Activated CD8-positive, alpha-beta memory T cell treated with anti-CD3 and anti-CD28 coated beads for 4 hours (primary cell): ENCODE results near the gene DPYSL3.

ENCODE experiments used
- DNase-seq, 2 donors: peaks; one replicate each; pipeline ENCODE4 v3.0.0-alpha.2; 2020; ENCODE audit warnings: low read depth in 2 of 2

DPYSL3 gene

DNA sequence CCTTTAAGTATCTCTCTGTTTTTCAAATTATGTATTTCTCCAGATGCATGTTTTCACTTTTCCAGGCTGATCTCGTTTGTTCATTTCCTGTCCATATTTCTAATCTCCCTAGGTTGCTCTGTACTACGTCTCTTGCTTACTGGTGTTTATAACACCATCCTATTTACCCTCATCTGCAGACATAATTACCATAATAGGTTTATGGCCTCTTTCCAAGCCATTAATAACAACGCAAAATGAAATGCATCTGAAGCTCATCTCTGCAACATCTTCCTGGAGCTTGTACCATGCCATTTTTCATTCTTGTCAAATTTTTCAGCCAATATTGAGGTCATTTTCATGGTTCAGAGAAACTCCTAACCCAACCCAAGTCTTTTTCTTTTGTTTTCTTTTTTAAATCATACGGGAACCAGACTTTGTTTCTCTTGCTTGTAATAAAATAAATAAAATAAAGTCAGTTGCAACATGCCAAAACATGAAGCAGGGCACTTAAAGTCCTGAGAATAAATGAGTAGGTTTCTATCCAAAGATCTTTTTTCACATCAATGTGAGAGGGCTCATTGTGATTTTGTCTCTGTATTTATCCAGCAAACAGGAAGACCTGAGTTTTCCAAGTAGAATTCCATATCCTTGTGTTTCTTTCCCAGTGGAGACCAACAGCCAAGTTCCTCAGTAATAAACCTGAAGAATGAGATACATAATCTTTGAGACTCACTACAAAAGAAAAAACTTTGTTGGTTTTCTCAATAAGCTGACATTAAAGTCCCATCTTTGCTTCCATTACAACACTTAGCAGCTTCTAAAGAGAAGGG is 37.0 kb downstream of the DPYSL3 start:
- no peak for DNase-seq

DNA sequence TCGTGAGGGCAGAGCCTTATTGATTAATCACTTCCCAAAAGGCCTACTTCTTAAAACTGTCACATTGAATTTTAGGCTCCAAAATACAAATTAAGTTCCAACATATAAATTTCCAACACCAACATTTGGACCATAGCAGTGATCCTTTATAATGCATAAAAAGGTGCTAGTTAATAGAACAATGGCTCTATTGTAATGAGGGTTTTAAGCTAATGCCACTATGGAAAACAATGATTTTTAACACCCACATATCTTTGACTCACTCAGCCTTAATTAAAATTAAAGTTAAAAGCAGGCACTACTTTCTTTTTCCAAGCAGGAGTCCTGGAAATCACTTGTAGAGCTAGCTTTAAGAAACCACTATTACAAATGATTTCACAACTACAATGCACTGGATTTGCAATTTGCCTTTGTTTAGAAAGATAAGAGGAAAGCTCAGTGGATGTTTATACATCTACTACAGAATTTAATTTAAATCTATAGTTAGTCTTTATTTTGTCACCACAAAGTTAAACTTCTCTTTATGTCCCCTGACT is 41.8 kb downstream of the DPYSL3 start:
- no peak for DNase-seq

DNA sequence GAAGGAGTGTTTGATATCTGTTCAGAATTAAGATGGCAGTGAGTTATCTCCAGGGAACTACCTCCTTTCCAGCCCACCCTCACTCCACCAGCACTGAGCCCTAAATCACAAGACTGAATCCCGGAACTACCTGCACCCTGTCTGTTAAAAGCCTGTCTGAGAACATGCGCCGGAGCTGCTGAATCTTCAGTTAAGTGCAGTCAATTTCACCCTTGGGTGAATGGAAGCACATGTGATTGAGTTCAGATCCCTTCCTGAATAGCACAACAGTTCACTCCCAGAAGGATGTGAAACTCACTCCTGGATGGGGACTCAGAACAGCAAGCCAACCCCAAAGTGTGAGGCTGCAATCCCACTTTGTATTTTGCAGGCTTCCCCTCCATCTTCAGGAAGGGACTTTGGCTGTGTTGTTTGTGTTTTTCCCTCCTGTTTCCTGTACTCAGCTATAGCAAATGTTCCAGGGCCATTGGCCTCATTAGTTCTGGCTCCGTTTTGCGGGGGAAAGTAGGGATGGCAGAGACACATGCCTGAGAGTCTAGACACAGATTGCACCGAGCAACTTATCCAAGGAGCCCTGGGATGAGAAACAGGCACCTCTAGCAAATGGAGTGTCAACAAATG is 43.4 kb downstream of the DPYSL3 start:
- no peak for DNase-seq

DNA sequence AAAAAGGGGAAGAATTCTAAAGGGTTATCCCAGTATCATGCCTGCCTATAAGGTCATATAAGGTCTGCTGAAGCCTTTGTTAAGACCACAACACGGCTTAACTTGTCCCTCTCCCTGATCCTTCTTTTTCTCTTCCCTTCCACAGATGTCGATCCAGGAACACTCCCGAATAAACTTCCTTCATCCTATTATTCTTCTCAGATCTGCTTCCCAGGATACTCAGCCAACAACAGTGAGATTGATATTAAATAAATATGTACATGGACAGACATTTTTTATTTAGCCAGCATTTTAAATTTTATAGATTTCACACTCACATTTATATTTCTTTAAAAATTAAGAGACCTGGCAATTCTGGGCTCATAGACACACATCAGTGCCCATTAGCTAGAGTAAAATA is 44.1 kb downstream of the DPYSL3 start:
- DNase-seq = no peak

DNA sequence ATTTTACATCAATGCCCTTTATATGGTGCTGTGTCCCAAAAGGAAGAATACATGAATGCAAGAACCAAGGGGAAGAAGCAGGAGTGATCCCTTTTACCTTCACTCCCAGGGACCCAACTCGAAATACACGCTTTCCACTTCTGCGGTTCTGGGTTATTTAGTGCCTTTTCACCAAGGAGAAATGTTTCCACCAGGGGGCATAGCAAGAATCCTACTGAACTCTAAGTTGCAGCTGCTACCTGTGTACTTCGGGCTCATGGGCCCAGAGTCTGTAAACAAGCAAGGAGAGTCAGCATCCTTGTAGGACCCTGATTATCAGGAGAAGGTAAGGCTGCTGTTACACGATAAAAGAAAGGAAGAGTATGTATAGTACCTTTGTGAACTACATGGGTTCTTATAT is 45.7 kb downstream of the DPYSL3 start:
- DNase-seq = no peak

DNA sequence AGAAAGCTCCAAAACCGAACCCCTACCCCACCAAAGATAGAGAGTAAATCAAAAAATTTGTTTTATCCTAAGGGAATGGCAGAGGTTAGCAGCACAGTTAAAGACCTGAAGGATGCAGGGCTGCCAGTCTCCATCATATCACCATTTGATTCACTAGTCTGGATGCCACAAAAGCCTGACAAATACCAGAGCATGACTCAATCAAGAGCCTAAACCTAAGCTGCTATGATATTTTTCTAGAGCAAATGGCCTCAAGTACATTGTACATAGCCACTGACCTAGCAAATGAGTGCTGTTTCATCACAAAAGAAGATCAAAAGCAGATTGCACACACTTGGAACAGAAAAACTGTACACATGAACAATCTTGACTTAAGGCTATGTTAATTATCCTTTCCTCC is 48.0 kb downstream of the DPYSL3 start:
- DNase-seq = no peak

DNA sequence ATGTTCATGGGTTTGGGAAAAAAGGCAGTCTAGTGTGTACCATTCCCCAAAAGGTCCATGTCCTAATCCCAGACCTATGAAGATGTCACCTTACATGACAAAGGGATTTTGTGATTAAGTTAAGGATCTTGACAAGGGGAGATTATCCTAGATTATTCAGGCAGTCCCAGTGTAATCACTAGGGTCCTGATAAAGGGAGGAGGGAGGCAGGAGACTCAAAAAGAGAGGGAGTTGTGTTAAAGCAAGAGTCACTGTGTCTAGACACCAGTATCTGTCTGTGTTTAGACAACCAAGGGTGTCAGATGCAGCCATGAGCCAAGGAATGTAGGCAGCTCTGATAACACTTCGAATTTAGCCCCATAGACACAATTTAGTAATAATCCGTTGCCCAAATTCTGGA is 49.5 kb downstream of the DPYSL3 start:
- DNase-seq = no peak

DNA sequence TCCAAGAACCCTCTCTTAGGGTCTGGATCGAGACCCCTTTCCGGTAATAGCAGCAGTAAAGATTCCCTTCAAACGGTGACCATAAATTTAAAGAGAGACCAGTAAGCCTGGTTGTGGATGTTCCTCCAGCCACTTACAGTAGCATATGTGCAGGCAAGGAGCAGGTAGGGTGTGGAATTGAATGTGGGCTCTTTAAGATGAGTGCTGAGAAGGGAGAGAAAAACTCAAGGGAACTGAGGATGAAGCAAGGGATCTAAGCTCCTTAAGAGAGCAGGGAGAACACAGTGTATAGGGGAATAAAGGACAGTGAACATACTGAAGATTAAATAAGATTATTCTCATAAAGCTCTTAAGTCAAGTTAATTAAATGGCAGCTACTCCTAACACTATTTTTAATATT is 51.3 kb downstream of the DPYSL3 start:
- no peak for DNase-seq

DNA sequence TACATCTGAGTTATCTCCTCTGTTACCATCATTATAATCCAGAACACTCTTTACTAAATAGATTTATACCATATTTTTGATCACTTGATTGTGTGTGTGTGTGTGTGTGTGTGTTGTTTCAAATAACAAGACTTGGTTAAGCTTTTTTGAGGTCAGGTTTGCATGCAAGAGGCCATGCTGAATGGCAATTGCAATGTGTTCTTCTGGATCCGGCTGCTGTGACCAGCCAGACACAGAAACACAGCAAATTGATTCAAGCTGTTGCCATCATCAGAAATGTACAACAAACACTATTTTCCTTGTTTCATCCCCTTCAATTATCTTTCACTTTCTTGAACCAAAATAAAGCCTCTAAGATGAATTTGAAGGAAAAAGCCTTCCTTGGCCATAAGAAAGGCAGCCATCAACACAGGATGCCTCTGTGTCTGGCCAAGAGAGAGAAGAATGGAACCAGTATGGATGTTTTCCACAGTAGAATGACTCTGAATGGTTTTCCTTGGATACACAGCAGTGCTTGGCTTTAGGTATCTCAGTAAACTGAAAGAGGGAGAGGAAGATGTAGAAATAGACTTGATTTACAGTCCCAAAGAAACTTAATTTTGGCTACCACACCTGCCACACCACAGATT is 53.9 kb downstream of the DPYSL3 start:
- DNase-seq = no peak

DNA sequence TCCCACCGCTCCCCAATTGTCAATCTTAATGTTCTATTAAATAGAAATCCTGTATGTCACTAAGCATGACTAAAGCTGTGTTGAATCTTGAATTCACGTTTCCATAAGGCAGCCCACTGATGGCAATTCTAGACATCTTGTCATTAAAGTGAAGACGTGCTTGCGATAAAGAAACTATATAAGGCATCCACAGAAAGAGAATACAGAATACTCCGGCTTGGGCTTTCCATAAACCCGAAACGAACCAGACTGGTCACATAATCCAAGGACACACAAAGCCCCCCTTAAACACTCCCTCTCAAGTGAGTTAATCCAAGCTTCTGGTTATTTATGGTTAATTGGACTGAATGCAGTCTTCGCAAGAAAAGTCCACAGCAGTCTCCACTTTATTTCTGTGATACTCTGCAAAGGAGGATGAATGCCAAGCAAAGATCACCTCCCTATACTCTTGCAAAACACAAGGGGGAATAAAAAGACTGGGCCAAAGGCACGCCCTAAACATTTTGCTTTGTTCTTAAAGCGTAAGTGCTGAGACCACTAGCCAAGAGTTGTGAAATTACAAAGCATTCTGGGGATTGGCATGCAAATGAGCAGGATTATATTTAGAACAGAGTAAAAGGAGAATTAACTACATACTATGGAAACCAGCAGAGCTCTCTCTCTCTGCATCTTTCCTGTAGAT is 54.7 kb downstream of the DPYSL3 start:
- no peak for DNase-seq

DNA sequence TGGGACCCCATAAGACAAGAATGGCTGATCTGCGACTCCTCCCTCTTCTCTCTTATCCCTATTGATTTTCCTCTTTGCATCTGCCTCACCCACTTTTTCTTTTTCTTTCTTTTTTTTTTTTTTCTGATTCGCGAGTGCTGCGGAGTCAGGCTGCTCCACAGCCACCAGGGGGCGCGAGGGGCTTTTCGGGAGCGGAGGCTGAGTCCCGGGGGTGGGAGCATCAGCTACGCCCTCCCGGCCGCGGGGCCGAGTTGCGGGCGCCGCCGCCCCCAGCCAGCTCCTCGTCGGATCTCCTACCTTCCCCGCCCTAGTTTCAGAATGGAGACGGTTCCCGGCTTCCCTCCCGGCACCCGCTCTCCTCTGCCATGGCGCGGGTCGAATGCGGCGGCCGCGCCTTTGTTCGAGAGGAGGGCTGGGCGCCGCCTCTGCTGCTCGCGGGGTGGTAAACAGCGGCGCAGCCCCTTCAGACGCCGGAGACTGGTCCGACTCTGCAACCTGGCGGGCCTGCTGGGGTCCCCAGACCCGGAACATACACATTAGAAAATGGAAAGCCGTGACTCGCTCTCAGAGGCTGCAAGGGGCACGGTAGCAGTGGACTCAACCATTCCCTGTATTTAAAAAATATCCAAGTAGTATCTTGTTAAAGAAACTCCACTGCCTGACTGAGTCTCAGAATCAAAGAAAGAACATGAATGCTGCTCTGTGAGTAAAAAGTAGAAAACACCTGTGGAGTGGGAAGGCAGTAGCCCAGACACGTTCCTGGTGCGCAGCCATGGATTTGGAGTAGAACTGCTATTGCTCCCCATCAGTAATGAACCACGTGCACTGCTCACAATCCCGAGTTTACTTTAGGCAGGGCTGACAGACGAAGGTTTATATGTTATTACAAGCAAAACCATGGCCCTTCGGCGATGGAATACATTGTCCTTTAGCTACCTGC is 55.7 kb downstream of the DPYSL3 start:
- peak; percentile 24 to 44 for DNase-seq

DNA sequence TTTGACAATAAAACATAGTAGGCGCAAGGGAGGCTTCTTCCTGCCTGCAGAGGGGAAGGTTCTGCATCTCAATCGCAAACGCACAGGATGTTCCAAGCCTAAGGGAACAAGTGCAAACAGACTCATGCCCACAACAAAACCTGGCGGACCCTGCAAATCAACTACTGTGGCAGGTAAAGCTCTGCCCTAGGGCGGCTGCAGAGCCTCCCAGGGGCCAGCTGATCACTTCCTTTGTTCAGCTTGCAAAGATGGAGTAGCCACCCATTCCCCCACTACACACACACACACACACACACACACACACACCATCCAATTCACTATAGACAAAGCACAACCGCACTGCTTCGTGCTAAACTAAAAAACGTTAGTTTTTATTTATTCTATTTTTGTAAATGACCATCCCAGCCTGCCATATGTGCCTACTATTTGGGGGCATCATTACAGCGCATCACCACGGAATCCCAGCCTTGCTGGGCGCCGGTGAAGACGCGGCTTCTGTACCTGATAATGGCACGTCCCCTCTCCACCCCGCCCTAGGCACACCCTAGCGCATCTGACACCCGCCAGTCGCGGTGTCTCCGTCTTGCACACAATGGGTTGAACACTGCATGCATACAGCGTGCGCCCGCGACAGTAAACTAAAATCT is 57.6 kb downstream of the DPYSL3 start:
- no peak for DNase-seq

DNA sequence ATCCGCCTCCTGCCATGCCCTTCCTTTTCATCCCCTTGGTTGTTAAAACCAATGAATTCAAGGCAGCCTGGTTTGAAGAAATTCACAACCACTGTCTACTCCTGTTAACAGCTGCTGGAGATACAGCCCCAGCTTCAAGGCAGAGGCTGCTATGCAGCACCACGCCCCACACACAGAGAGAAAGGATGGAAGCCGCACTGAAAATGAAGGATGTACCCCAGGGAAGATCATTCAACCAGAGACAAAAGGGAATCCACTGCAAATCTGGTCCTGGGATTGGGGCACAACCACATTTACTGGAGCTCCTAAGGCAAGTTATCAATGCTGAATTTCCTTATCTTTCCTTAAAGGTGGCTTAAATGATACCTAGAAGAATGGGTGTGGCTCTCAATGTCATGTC is 58.7 kb downstream of the DPYSL3 start:
- no peak for DNase-seq

DNA sequence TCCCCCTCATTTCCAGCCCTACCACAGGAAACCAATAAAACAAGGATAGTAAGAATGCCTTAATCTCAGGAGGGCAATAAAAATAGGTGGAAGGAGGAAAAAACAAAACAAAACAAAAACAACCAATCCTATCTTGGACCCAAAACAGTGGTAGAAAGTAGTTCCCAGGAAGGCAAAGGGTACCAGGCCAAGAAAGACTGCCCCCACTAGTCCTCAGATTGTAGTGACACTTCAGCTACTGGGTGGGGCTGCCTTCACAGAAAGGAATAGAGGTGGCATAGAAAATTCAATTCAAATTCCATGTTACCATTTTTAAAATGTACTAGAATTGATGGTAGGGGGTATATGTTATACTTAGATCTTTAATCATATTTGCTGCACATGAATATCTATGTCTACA is 59.3 kb downstream of the DPYSL3 start:
- DNase-seq = no peak

DNA sequence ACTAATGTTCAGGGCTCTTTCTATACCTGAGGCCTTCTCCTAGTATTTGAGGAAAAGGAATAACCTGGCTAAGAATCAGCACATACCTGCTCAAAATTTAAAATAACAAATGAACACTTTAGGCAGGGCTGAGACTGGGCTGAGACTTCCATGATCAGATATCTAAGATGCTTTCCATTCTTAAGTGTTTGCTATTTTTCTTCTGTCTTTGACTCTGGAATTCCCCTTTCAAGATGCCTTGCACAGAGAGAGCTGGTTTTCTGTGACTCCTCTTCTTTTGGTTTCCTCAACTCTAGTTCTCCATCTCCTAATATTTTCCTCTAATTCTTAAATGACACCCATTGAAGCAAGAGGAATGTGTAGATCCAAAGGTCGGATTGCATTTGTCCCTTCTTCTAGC is 61.1 kb downstream of the DPYSL3 start:
- no peak for DNase-seq

DNA sequence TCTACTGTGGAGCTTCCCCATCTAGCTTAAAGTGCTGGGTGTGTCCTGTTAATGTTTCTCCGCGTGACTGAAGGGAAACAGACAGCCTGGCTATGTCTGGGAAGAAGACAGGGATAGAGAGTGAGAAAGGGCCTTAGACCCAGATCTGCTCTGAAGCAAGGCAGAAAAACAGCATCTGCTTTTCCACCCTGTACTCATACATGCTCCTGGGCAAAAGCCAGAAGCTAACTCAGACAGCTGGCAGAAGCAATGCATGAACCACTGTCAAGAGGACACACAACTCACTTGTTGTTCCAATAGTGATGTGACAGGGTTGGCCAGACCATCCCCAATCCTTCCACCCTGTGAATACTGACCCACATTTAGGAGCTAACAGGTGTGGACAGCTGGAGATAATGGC is 63.3 kb downstream of the DPYSL3 start:
- no peak for DNase-seq

DNA sequence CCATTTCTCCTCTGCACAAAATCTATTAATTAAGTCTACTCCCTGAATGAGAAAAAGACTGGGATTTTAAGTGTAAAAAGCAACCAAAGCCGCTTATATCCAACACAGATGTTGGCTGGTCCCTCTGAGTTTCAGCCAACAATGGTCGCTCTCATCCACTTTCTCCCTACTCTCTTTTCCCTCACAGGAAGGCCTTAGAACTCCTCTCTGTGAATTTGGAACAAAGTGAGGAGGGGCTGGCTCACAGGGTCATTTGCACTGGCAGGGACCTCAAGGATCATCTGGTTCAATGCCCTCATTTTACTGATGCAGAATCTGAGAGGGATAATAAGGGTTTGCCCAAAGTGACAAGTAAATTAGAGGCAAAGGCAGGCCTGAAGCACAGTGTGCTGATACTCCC is 64.0 kb downstream of the DPYSL3 start:
- DNase-seq = no peak

DNA sequence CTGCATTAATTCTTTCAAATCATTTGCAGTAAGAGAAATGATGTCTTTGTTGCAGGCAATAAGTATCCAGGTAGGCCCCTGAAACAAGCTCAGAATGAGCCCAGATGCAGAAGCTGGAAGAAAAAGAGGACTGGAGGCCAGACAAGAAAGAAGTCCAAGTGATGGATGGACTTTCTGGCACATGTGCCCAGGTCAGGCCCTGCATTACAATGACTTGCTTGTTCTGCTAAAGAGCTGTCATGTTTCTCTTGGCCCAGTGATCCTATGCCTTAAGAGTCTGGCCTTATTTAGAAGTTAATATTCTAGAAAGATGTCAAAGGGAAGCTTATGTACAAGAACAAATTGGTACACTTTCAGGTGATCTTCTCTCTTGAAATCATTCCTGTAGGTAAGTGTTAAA is 64.8 kb downstream of the DPYSL3 start:
- no peak for DNase-seq

DNA sequence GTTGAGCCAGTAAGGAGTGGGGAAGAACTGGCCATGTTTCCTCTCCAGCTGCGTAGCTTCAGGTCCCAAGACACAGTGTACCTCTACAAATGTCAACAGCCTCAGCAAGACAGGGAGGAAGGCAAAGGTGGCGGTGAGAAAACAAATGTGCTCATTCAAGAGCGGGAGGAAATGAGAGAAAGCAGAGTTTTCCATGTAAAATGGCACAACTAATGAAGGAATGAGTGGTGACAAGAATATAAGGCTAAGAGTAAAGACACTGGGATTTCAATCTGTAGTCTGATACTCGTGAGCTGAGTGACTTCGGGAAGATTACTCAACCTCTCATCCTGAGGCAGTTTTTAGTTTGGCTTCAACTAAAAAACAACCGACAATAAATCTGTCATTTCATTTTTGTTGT is 67.6 kb downstream of the DPYSL3 start:
- no peak for DNase-seq

DNA sequence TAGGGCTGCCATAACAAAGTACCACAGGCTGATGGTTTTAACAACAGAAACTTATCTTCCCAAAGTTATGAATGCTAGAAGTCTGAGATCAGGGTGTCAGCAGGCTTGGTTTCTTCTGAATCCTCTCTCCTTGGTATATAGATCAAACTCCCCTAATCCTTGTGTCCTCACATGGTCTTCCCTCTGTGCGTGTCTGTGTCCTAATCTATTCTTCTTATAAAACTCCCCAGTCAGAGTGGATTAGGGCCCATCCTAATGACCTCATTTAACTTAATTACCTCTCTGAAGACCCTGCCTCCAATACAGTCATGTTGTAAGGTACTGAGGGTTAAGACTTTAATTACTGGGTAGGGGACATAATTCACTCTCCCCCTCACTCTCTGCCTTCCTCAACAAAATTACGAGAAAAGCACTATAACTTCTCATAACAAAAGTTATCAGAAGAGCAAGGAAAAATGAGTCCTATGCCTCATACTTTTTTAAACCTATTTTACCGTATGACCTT is 68.6 kb downstream of the DPYSL3 start:
- no peak for DNase-seq

DNA sequence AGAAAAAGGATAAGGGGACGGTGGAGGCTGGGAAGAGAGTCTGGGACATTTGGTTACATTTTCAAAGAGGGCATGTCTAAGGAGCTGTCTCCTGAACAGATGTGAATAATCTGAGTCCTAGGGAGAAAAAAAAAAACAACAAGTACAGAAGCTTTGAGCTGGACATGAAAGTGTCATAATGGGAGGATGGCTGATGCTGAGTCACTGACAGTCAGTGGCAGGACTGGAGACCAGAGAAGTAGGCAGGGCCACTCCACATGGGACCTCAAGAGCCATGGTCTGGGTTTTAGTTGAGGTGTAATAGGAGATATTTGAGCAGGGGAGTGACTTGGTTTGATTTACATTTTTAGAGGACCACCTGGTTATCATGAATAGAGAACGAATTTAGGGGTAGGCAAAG is 70.6 kb downstream of the DPYSL3 start:
- DNase-seq = no peak
